ENCODE data around the gene SOX3.

SOX3 gene

DNA sequence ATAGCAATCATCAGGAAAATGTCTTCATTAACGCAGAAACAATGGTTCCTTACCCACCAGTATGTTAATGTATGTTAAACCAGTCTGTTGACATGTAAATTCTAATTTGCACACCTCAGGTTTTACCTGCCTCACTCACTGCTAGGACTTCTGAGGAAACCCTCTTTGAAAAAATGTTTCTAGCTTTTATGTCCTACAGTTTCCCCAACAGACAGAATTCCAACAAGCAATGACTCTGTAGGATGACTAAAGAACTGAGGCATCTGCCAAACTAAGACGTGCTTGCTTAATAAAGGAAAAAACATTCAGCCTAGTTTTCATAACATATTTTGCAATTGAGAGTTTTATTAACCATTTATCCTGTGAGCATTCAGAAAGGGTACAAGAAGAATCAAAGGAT, 20.6 kb upstream of the SOX3 start:
- Histone ChIP-seq H3K9ac (ENCODE audit: low read length) (no peak overlapping the region), H3K9me3 (replicated peaks; ENCODE audit: insufficient read depth, low read length) (no peaks in the 10 kb centered on the region), H3K4me2 (ENCODE audit: low read depth, low read length) (no peak overlapping the region), H3F3A (ENCODE audit: insufficient read depth, low read length) (no peaks in the 10 kb centered on the region), H3K9me2 (replicated peaks; ENCODE audit: insufficient read depth, low read length) (no peaks in the 10 kb centered on the region), H3K27me3 (replicated peaks; ENCODE audit: insufficient read depth, low read length) (no peaks in the 10 kb centered on the region), H3K4me1 (ENCODE audit: low read length) (no peaks in the 10 kb centered on the region), H3K4me3 (ENCODE audit: low read length) (no peak overlapping the region), H3K36me3 (replicated peaks; ENCODE audit: insufficient read depth, low read length) (no peaks in the 10 kb centered on the region), H3K79me2 (ENCODE audit: low read length) (no peaks in the 10 kb centered on the region), H2AFZ (ENCODE audit: low read length) (no peak overlapping the region), H4K20me1 (ENCODE audit: insufficient read depth, low read length) (no peaks in the 10 kb centered on the region), H3K27ac (ENCODE audit: low read length) (no peak overlapping the region)
- TF ChIP-seq EZH2 (optimal IDR thresholded peaks at IDR 0.05; ENCODE audit: low read depth, low read length) = no peak
- no peak for TF ChIP-seq EZH2phosphoT487 (IDR thresholded peaks at IDR 0.05; ENCODE audit: low read length)
- TF ChIP-seq, protein P1, sequence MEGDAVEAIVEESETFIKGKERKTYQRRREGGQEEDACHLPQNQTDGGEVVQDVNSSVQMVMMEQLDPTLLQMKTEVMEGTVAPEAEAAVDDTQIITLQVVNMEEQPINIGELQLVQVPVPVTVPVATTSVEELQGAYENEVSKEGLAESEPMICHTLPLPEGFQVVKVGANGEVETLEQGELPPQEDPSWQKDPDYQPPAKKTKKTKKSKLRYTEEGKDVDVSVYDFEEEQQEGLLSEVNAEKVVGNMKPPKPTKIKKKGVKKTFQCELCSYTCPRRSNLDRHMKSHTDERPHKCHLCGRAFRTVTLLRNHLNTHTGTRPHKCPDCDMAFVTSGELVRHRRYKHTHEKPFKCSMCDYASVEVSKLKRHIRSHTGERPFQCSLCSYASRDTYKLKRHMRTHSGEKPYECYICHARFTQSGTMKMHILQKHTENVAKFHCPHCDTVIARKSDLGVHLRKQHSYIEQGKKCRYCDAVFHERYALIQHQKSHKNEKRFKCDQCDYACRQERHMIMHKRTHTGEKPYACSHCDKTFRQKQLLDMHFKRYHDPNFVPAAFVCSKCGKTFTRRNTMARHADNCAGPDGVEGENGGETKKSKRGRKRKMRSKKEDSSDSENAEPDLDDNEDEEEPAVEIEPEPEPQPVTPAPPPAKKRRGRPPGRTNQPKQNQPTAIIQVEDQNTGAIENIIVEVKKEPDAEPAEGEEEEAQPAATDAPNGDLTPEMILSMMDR (IDR thresholded peaks at IDR 0.05; ENCODE audit: low read length) = no peak
- no peak for DNase-seq

DNA sequence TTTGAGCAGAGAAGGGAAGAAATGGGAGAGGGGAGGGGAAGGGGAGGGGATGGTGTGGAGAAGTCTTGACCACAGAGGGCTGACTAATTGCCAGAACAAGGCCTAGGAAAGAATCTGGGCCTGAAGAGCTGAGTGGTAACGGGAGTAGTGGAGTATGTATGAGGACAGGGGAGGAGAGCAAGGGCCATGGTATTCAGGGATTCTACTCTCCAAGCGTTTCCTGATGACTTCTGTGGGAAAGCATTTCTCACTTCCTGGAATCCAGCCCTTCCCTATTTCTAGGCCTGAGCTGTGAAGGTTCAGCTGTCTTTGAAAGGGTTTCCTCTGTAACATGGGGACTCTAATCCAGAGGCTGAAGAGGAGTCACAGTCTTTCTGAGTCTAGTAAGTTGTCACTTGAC, 19.7 kb upstream of the SOX3 start:
- H3K9me2 ChIP-seq (replicated peaks; ENCODE audit: insufficient read depth, low read length) = no peaks in the 10 kb centered on the region
- no peaks in the 10 kb centered on the region for H3F3A ChIP-seq (ENCODE audit: insufficient read depth, low read length)
- H3K4me3 ChIP-seq (ENCODE audit: low read length) = no peak overlapping the region
- DNase-seq = no peak
- no peaks in the 10 kb centered on the region for H3K9me3 ChIP-seq (replicated peaks; ENCODE audit: insufficient read depth, low read length)
- no peaks in the 10 kb centered on the region for H3K79me2 ChIP-seq (ENCODE audit: low read length)
- no peak overlapping the region for H3K27ac ChIP-seq (ENCODE audit: low read length)
- no peaks in the 10 kb centered on the region for H3K36me3 ChIP-seq (replicated peaks; ENCODE audit: insufficient read depth, low read length)
- no peaks in the 10 kb centered on the region for H3K27me3 ChIP-seq (replicated peaks; ENCODE audit: insufficient read depth, low read length)
- H4K20me1 ChIP-seq (ENCODE audit: insufficient read depth, low read length) = no peaks in the 10 kb centered on the region
- H3K4me2 ChIP-seq (ENCODE audit: low read depth, low read length) = no peak overlapping the region
- H2AFZ ChIP-seq (ENCODE audit: low read length) = no peak overlapping the region
- H3K9ac ChIP-seq (ENCODE audit: low read length) = no peak overlapping the region
- TF ChIP-seq, protein P1 (IDR thresholded peaks at IDR 0.05; ENCODE audit: low read length) = no peak
- TF ChIP-seq EZH2 (optimal IDR thresholded peaks at IDR 0.05; ENCODE audit: low read depth, low read length) (no peak), EZH2phosphoT487 (IDR thresholded peaks at IDR 0.05; ENCODE audit: low read length) (no peak)
- H3K4me1 ChIP-seq (ENCODE audit: low read length) = no peaks in the 10 kb centered on the region

DNA sequence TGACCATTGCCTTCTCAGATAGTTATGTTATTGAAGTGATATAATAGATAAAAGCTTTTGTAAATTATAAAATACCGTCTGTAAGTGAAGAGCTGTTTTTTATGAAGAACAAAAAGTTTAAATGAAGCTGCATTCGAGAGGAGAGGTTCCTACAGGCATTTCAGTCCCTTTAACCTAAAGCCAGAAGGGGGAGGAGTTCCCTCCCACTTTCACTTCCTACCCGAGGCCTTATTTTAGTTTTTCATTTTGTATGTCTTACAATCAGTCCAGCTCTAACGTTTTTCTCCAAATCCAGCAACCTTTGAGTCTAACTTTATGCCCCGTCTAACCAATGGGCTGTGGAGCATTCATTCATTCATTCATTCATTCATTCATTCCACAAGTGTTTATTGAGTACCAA, 16.5 kb upstream of the SOX3 start:
- DNase-seq = no peak
- Histone ChIP-seq H3K9me3 (replicated peaks; ENCODE audit: insufficient read depth, low read length) (no peaks in the 10 kb centered on the region), H3K36me3 (replicated peaks; ENCODE audit: insufficient read depth, low read length) (no peaks in the 10 kb centered on the region), H4K20me1 (ENCODE audit: insufficient read depth, low read length) (no peaks in the 10 kb centered on the region), H2AFZ (ENCODE audit: low read length) (no peak overlapping the region), H3K9ac (ENCODE audit: low read length) (no peak overlapping the region), H3K4me1 (ENCODE audit: low read length) (no peaks in the 10 kb centered on the region), H3K79me2 (ENCODE audit: low read length) (no peaks in the 10 kb centered on the region), H3K4me2 (ENCODE audit: low read depth, low read length) (no peak overlapping the region), H3K4me3 (ENCODE audit: low read length) (no peak overlapping the region), H3K27ac (ENCODE audit: low read length) (no peak overlapping the region), H3K27me3 (replicated peaks; ENCODE audit: insufficient read depth, low read length) (no peaks in the 10 kb centered on the region), H3F3A (ENCODE audit: insufficient read depth, low read length) (no peaks in the 10 kb centered on the region), H3K9me2 (replicated peaks; ENCODE audit: insufficient read depth, low read length) (no peaks in the 10 kb centered on the region)
- no peak for TF ChIP-seq EZH2phosphoT487 (IDR thresholded peaks at IDR 0.05; ENCODE audit: low read length)
- TF ChIP-seq, protein P1 (IDR thresholded peaks at IDR 0.05; ENCODE audit: low read length) = no peak
- no peak for TF ChIP-seq EZH2 (optimal IDR thresholded peaks at IDR 0.05; ENCODE audit: low read depth, low read length)

Data from MM.1S (cell line).